ENCODE measurements around the gene AMIGO1.

GRCh38 chr1:109483672-109484518 is 25.6 kb downstream of the AMIGO1 start, which contains the start of gene ATXN7L2:
- TF ChIP-seq ZBTB40 (IDR thresholded peaks at IDR 0.05; ENCODE audit: borderline replicate concordance): peak; percentile 68; the same call in 1 of the 2 replicates
- TF ChIP-seq RAD51 (IDR thresholded peaks at IDR 0.05): no peak
- no peak; a peak in 1 of 6 replicates for TF ChIP-seq CTCF (IDR thresholded peaks at IDR 0.05 in 2 of 3, conservative IDR thresholded peaks at IDR 0.05 in 1 of 3; ENCODE audit: control insufficient read depth in 2 of 3, extremely low read depth in 1 of 3, insufficient read depth in 1 of 3, low read depth in 3 of 3, low read length in 3 of 3)
- TF ChIP-seq JUNB (IDR thresholded peaks at IDR 0.05): no peak
- TF ChIP-seq EZH2 (IDR thresholded peaks at IDR 0.05; ENCODE audit: borderline replicate concordance, control insufficient read depth, low read depth, low read length): no peak
- TF ChIP-seq GABPA (IDR thresholded peaks at IDR 0.05; ENCODE audit: low read depth): no peak
- peak; percentile 50; the same call in 1 of the 2 replicates for TF ChIP-seq CHD2 (IDR thresholded peaks at IDR 0.05; ENCODE audit: borderline replicate concordance, low read depth, low read length)
- TF ChIP-seq RFX5 (IDR thresholded peaks at IDR 0.05; ENCODE audit: low read depth, low read length): no peak
- TF ChIP-seq MEF2A (IDR thresholded peaks at IDR 0.05; ENCODE audit: insufficient read depth, low read depth, low read length): 0 out of 2 replicates have a peak, but pooled peaks have one; percentile 3
